OCI-LY1 (cell line): ENCODE results near the gene GPR139.

Experiments used
- H2AFZ ChIP-seq: fragments of 200-600 bp; sonication (generic), shearing (Covaris generic); 2 replicates; pipeline ENCODE4 v1.6.0; 2014; ENCODE audit warnings: antibody characterized with exemption, mild to moderate bottlenecking, low read length
- H3F3A ChIP-seq: fragments of 200-600 bp; sonication (generic), shearing (Covaris generic); 2 replicates; pipeline ENCODE4 v1.6.0; 2014; ENCODE audit warnings: mild to moderate bottlenecking, antibody characterized with exemption, low read length, moderate library complexity; ENCODE audit not compliant: insufficient read depth
- H3K27ac ChIP-seq: fragments of 200-600 bp; sonication (generic); 2 replicates; pipeline ENCODE4 v1.5.1; 2014; ENCODE audit warnings: low read length, mixed run types, mild to moderate bottlenecking, low read depth; ENCODE audit not compliant: poor library complexity, severe bottlenecking
- H3K27me3 ChIP-seq: fragments of 200-600 bp; sonication (generic); 2 replicates; pipeline ENCODE4 v1.6.0; 2014; ENCODE audit warnings: antibody characterized with exemption, mild to moderate bottlenecking, low read length, moderate library complexity; ENCODE audit not compliant: insufficient read depth
- H3K36me3 ChIP-seq: fragments of 200-600 bp; sonication (generic); 2 replicates; pipeline ENCODE4 v1.6.1; 2014; ENCODE audit warnings: mild to moderate bottlenecking, antibody characterized with exemption, low read length, moderate library complexity, mixed read lengths; ENCODE audit not compliant: insufficient read depth
- H3K4me1 ChIP-seq: fragments of 200-600 bp; sonication (generic); 2 replicates; pipeline ENCODE4 v1.5.1; 2014; ENCODE audit warnings: mild to moderate bottlenecking, low read length, moderate library complexity; ENCODE audit not compliant: insufficient read depth, severe bottlenecking
- H3K4me2 ChIP-seq: fragments of 200-600 bp; sonication (generic), shearing (Covaris generic); 2 replicates; pipeline ENCODE4 v1.6.1; 2014; ENCODE audit warnings: low read length
- H3K4me3 ChIP-seq: fragments of 200-600 bp; sonication (generic); 2 replicates; pipeline ENCODE4 v1.5.1; 2014; ENCODE audit warnings: low read length, low read depth, mild to moderate bottlenecking, mixed read lengths; ENCODE audit not compliant: poor library complexity, severe bottlenecking
- H3K79me2 ChIP-seq: fragments of 200-600 bp; shearing (Covaris generic); 2 replicates; pipeline ENCODE4 v1.6.1; 2016; ENCODE audit warnings: mixed run types, low read length, mixed read lengths; ENCODE audit not compliant: insufficient read depth
- H3K9ac ChIP-seq: fragments of 200-600 bp; sonication (generic), shearing (Covaris generic); 2 replicates; pipeline ENCODE4 v1.6.1; 2014; ENCODE audit warnings: mild to moderate bottlenecking, low read length, mixed read lengths
- H3K9me2 ChIP-seq: fragments of 200-600 bp; sonication (generic), shearing (Covaris generic); 2 replicates; pipeline ENCODE4 v1.6.1; 2014; ENCODE audit warnings: low read depth, mild to moderate bottlenecking, low read length, mixed read lengths
- H3K9me3 ChIP-seq: fragments of 200-600 bp; shearing (Covaris generic); 2 replicates; pipeline ENCODE4 v1.6.1; 2014; ENCODE audit warnings: low read length, mixed read lengths
- H4K20me1 ChIP-seq: fragments of 200-600 bp; sonication (generic), shearing (Covaris generic); 2 replicates; pipeline ENCODE4 v1.6.0; 2016; ENCODE audit warnings: mild to moderate bottlenecking, low read length; ENCODE audit not compliant: insufficient read depth
- CTCF ChIP-seq: fragments of 200-600 bp; sonication (generic), shearing (Covaris generic); IDR thresholded peaks from 2 replicates; pipeline ENCODE4 v1.5.1; 2017; ENCODE audit warnings: mild to moderate bottlenecking, antibody characterized with exemption, low read length, moderate library complexity, mixed read lengths
- EZH2 ChIP-seq: fragments of 200-600 bp; sonication (generic), shearing (Covaris generic); IDR thresholded peaks from 2 replicates; pipeline ENCODE4 v1.8.0; 2017; ENCODE audit warnings: borderline replicate concordance, mixed run types, mild to moderate bottlenecking, antibody characterized with exemption, low read length, moderate library complexity, mixed read lengths

The GPR139 gene

DNA sequence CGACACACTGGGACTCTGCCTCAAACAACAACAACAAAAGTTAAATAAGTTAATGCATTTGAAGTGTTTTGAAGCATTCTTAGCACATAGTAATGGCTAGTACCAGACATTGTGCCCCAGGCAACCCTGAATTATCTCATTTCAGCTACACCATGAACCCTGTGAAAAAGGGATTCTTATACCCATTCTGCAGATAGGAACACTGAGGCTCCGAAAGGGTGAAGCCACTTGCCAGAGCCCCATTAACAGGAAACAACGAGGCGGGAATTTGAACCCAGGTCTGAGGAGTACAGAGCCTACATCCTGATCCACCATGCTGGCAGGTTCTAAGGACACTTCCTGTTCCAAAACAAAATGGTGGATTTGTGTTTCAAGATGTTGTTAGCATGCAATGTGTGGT is 9.2 kb downstream of the GPR139 start:
- no peaks in the 10 kb centered on the region for H4K20me1 ChIP-seq
- no peaks in the 10 kb centered on the region for H3K27me3 ChIP-seq
- H3K27ac ChIP-seq, result no peak overlapping the region
- H3K79me2 ChIP-seq, result no peaks in the 10 kb centered on the region
- no peaks in the 10 kb centered on the region for H3K9me2 ChIP-seq
- no peaks in the 10 kb centered on the region for H3K4me1 ChIP-seq
- no peak overlapping the region for H3K9ac ChIP-seq
- H3K4me3 ChIP-seq, result no peak overlapping the region
- TF ChIP-seq CTCF (no peak), EZH2 (no peak)
- H3K4me2 ChIP-seq, result no peak overlapping the region
- H3K9me3 ChIP-seq, result no peaks in the 10 kb centered on the region
- H3K36me3 ChIP-seq, result no peaks in the 10 kb centered on the region
- no peaks in the 10 kb centered on the region for H3F3A ChIP-seq
- H2AFZ ChIP-seq, result no peak overlapping the region

DNA sequence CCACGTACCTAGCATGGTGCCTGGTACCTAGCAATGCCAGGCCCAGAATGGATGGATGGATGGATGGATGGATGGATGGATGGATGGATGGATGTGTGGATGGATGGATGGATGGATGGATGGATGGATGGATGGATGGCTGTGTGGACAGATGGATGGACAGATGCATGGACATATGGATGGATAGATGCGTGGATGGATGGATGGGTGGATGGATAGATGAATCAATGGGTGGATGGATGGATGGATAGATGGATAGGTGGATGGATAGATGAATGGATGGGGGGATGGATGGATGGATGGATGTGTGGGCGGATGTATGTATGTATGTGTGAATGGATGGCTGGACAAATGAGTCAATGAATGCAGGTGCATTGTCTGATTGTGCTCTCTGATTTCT is 12.6 kb downstream of the GPR139 start:
- H3K9me2 ChIP-seq, result no peaks in the 10 kb centered on the region
- no peak overlapping the region for H2AFZ ChIP-seq
- H3K27ac ChIP-seq, result no peak overlapping the region
- no peak overlapping the region for H3K9ac ChIP-seq
- no peaks in the 10 kb centered on the region for H3K36me3 ChIP-seq
- no peaks in the 10 kb centered on the region for H3K9me3 ChIP-seq
- H3K79me2 ChIP-seq, result no peaks in the 10 kb centered on the region
- TF ChIP-seq CTCF (no peak), EZH2 (no peak)
- no peak overlapping the region for H3K4me3 ChIP-seq
- H3K4me2 ChIP-seq, result no peak overlapping the region
- H4K20me1 ChIP-seq, result no peaks in the 10 kb centered on the region
- H3K27me3 ChIP-seq, result no peaks in the 10 kb centered on the region
- H3K4me1 ChIP-seq, result no peaks in the 10 kb centered on the region
- no peaks in the 10 kb centered on the region for H3F3A ChIP-seq

GRCh38 chr16:20056436-20056835 is 17.3 kb downstream of the GPR139 start:
- Histone ChIP-seq H3K36me3 (no peaks in the 10 kb centered on the region), H3F3A (no peaks in the 10 kb centered on the region), H3K9ac (no peak overlapping the region), H3K4me2 (no peak overlapping the region), H2AFZ (no peak overlapping the region), H4K20me1 (no peaks in the 10 kb centered on the region), H3K9me2 (no peaks in the 10 kb centered on the region), H3K79me2 (no peaks in the 10 kb centered on the region), H3K4me1 (no peaks in the 10 kb centered on the region), H3K9me3 (no peaks in the 10 kb centered on the region), H3K4me3 (no peak overlapping the region), H3K27me3 (no peaks in the 10 kb centered on the region), H3K27ac (no peak overlapping the region)
- TF ChIP-seq EZH2 (no peak), CTCF (no peak)
